ENCODE results near the gene GRIK1.

- TF ChIP-seq, protein P1, sequence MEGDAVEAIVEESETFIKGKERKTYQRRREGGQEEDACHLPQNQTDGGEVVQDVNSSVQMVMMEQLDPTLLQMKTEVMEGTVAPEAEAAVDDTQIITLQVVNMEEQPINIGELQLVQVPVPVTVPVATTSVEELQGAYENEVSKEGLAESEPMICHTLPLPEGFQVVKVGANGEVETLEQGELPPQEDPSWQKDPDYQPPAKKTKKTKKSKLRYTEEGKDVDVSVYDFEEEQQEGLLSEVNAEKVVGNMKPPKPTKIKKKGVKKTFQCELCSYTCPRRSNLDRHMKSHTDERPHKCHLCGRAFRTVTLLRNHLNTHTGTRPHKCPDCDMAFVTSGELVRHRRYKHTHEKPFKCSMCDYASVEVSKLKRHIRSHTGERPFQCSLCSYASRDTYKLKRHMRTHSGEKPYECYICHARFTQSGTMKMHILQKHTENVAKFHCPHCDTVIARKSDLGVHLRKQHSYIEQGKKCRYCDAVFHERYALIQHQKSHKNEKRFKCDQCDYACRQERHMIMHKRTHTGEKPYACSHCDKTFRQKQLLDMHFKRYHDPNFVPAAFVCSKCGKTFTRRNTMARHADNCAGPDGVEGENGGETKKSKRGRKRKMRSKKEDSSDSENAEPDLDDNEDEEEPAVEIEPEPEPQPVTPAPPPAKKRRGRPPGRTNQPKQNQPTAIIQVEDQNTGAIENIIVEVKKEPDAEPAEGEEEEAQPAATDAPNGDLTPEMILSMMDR (conservative IDR thresholded peaks at IDR 0.05 in 1 of 2, IDR thresholded peaks at IDR 0.05 in 1 of 2; ENCODE audit: extremely low read depth in 1 of 2, insufficient read depth in 1 of 2, low read depth in 1 of 2, low read length in 2 of 2), result no peak
- no peak for TF ChIP-seq EZH2 (IDR thresholded peaks at IDR 0.05; ENCODE audit: borderline replicate concordance, low read length)
These were observed 69.0 kb downstream of the GRIK1 start for GRCh38 chr21:29870814-29871213.
